HepG2 (cell line): ENCODE data around the gene EFCAB14. TPM values are rescaled to one million over a fixed set of nuclear protein-coding genes. Genes with fewer than 3 reads are reported as not detected.

ENCODE experiments used
- CENPX ChIP-seq: sonication (generic); formaldehyde crosslinking; IDR thresholded peaks from 2 replicates; pipeline ENCODE4 v1.9.0; 2021; ENCODE audit warnings: mild to moderate bottlenecking, missing genetic modification reagents, moderate library complexity
- MED1 ChIP-seq: sonication (generic); formaldehyde crosslinking; IDR thresholded peaks from 2 replicates; pipeline ENCODE4 v1.4.0; 2020; ENCODE audit warnings: missing genetic modification reagents
- MEIS2 ChIP-seq: sonication (generic); formaldehyde crosslinking; IDR thresholded peaks from 2 replicates; pipeline ENCODE4 v1.9.0; 2021; ENCODE audit warnings: mild to moderate bottlenecking, missing genetic modification reagents
- MXI1 ChIP-seq: IDR thresholded peaks from 3 replicates; pipeline ENCODE4 v1.6.1; 2012; ENCODE audit warnings: low read depth, low read length, inconsistent platforms, borderline replicate concordance
- SIN3A ChIP-seq: IDR thresholded peaks from 2 replicates; pipeline ENCODE4 v1.6.1; 2011; ENCODE audit warnings: low read depth, mild to moderate bottlenecking, control low read depth, low read length, borderline replicate concordance
- TSC22D2 ChIP-seq: sonication (generic); formaldehyde crosslinking; IDR thresholded peaks from 2 replicates; pipeline ENCODE4 v1.5.1; 2020; ENCODE audit warnings: missing genetic modification reagents, mild to moderate bottlenecking, borderline replicate concordance
- ZNF10 ChIP-seq: sonication (generic); formaldehyde crosslinking; IDR thresholded peaks from 2 replicates; pipeline ENCODE4 v1.4.0; 2020; ENCODE audit warnings: mild to moderate bottlenecking, low read depth, missing genetic modification reagents, borderline replicate concordance
- ZNF143 ChIP-seq: sonication (generic); formaldehyde crosslinking; IDR thresholded peaks from 2 replicates; pipeline ENCODE4 v1.4.0; 2020; ENCODE audit warnings: missing genetic modification reagents
- ZNF557 ChIP-seq: sonication (generic); formaldehyde crosslinking; IDR thresholded peaks from 2 replicates; pipeline ENCODE4 v1.4.0; 2020; ENCODE audit warnings: missing genetic modification reagents
- ZNF614 ChIP-seq: IDR thresholded peaks from 2 replicates; pipeline ENCODE4 v1.6.1; 2018; ENCODE audit warnings: missing biosample characterization, missing genetic modification reagents, inconsistent platforms, borderline replicate concordance
- ZNF615 ChIP-seq: sonication (generic); formaldehyde crosslinking; IDR thresholded peaks from 2 replicates; pipeline ENCODE4 v1.5.0; 2020; ENCODE audit warnings: mild to moderate bottlenecking, missing genetic modification reagents, borderline replicate concordance
- polyA plus RNA-seq, 8 experiments: library from polyadenylated mRNA; depleted of rRNA in 3 of 8; stranded (reverse) in 7 of 8; unstranded in 1 of 8; fragments of >200 nt; fragmentation: Illumina TruSeq in 4 of 8; extraction: Trizol in 4 of 8; gene quantifications; 2 replicates each; pipeline versions ENCODE4 v1.2.1 to v1.2.3, GENCODE V29; 2011 to 2016; ENCODE audit warnings: low read depth in 4 of 8, missing spikeins in 1 of 8, mixed read lengths in 1 of 8; ENCODE audit not compliant: insufficient read depth in 1 of 8
- total RNA-seq, 5 experiments: library from RNA; depleted of rRNA; stranded (reverse); fragments of >200 nt; fragmentation: Illumina TruSeq; extraction: Trizol; gene quantifications; 2 replicates each; pipeline ENCODE4 v1.2.3, GENCODE V29; 2016; ENCODE audit warnings: low read depth in 1 of 5
- TF ChIP-seq, protein P1 (sequence below): sonication (generic); formaldehyde crosslinking; IDR thresholded peaks from 2 replicates; pipeline ENCODE4 v1.4.0; 2020; ENCODE audit warnings: low read depth, missing genetic modification reagents
- TF ChIP-seq, protein P2 (sequence below): sonication (generic); formaldehyde crosslinking; IDR thresholded peaks from 2 replicates; pipeline ENCODE4 v1.9.0; 2021; ENCODE audit warnings: missing genetic modification reagents, mild to moderate bottlenecking, borderline replicate concordance
- TF ChIP-seq, protein P3 (sequence below): sonication (generic); formaldehyde crosslinking; IDR thresholded peaks from 2 replicates; pipeline ENCODE4 v1.4.0; 2020; ENCODE audit warnings: missing genetic modification reagents
- TF ChIP-seq, protein P4 (sequence below): sonication (generic); formaldehyde crosslinking; IDR thresholded peaks from 2 replicates; pipeline ENCODE4 v1.4.0; 2020; ENCODE audit warnings: missing genetic modification reagents
- TF ChIP-seq, protein P5 (sequence below): sonication (generic); formaldehyde crosslinking; IDR thresholded peaks from 2 replicates; pipeline ENCODE4 v1.5.0; 2020; ENCODE audit warnings: mild to moderate bottlenecking, missing genetic modification reagents

Gene EFCAB14
- total and polyA plus RNA-seq, 2 of the 13 experiments (the other 11 are each of a cell fraction or from before 2014, with no cell fraction given) = 13.4 to 17.9 TPM

DNA sequence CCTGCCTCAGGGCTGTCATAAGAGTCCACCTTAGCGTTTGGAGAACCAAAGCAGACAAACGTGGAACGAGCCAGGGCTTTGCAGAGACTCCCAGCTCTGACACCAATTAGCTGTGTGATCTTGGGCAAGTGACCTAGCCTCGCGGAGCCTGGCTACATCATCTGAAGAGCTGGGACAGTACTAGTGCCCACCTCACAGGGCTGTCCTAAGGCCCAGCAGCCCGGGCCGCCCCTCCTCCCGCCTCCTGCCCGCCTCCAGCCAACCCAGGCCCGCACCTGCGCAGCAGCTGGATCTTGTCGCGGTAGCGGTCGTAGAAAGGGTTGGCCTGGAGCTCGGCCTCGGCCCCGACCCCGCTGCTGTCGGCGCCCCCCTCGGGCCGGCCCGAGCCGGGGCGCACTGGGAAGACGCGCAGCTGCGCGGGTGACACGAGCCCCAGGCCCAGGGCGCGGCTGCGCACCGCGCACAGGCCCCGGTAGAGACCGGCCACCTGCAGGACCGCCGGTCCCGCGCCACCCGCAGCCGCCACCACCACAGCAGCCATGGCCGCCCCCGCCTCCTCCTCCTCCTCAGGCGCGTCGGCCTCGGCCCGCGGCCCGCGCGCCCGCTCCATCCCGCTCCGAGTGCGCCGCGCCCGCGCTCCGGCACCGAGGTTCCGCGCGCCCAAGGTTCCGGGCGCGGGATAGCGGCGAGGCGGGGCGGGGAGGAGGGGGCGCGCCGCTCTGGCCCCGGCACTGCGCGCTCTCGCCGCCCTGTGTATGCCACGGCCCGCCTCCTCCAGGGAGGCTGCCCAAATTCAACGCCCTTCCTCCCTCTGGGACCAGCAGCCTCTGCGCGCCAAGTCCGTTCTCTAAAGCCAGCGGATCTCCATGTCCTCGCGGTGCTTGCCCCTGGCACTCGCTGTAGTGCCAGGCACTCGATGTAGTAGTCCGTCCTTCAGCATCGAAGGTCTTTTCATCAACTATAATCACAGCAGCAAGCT is 50.8 kb downstream of the EFCAB14 start, which contains the start of gene ATPAF1 (continued):
- TF ChIP-seq, protein P1, sequence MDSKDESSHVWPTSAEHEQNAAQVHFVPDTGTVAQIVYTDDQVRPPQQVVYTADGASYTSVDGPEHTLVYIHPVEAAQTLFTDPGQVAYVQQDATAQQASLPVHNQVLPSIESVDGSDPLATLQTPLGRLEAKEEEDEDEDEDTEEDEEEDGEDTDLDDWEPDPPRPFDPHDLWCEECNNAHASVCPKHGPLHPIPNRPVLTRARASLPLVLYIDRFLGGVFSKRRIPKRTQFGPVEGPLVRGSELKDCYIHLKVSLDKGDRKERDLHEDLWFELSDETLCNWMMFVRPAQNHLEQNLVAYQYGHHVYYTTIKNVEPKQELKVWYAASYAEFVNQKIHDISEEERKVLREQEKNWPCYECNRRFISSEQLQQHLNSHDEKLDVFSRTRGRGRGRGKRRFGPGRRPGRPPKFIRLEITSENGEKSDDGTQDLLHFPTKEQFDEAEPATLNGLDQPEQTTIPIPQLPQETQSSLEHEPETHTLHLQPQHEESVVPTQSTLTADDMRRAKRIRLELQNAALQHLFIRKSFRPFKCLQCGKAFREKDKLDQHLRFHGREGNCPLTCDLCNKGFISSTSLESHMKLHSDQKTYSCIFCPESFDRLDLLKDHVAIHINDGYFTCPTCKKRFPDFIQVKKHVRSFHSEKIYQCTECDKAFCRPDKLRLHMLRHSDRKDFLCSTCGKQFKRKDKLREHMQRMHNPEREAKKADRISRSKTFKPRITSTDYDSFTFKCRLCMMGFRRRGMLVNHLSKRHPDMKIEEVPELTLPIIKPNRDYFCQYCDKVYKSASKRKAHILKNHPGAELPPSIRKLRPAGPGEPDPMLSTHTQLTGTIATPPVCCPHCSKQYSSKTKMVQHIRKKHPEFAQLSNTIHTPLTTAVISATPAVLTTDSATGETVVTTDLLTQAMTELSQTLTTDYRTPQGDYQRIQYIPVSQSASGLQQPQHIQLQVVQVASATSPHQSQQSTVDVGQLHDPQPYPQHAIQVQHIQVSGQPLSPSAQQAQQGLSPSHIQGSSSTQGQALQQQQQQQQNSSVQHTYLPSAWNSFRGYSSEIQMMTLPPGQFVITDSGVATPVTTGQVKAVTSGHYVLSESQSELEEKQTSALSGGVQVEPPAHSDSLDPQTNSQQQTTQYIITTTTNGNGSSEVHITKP (CRISPR knock-in tag) = no peak
- TF ChIP-seq MEIS2 (no peak), TSC22D2 (CRISPR knock-in tag) (0 out of 2 replicates have a peak, but pooled peaks have one; percentile 22), CENPX (no peak), ZNF10 (CRISPR knock-in tag) (no peak), MXI1 (peak; percentile 44; the same call in 1 of the 3 replicates), SIN3A (no peak), ZNF615 (CRISPR knock-in tag) (no peak), MED1 (CRISPR knock-in tag) (no peak), ZNF614 (CRISPR knock-in tag) (no peak), ZNF143 (no peak; the same call in 1 of the 2 replicates), ZNF557 (CRISPR knock-in tag) (no peak)
- TF ChIP-seq, protein P2, sequence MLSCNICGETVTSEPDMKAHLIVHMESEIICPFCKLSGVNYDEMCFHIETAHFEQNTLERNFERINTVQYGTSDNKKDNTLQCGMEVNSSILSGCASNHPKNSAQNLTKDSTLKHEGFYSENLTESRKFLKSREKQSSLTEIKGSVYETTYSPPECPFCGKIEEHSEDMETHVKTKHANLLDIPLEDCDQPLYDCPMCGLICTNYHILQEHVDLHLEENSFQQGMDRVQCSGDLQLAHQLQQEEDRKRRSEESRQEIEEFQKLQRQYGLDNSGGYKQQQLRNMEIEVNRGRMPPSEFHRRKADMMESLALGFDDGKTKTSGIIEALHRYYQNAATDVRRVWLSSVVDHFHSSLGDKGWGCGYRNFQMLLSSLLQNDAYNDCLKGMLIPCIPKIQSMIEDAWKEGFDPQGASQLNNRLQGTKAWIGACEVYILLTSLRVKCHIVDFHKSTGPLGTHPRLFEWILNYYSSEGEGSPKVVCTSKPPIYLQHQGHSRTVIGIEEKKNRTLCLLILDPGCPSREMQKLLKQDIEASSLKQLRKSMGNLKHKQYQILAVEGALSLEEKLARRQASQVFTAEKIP (CRISPR knock-in tag) = no peak
- TF ChIP-seq, protein P3, sequence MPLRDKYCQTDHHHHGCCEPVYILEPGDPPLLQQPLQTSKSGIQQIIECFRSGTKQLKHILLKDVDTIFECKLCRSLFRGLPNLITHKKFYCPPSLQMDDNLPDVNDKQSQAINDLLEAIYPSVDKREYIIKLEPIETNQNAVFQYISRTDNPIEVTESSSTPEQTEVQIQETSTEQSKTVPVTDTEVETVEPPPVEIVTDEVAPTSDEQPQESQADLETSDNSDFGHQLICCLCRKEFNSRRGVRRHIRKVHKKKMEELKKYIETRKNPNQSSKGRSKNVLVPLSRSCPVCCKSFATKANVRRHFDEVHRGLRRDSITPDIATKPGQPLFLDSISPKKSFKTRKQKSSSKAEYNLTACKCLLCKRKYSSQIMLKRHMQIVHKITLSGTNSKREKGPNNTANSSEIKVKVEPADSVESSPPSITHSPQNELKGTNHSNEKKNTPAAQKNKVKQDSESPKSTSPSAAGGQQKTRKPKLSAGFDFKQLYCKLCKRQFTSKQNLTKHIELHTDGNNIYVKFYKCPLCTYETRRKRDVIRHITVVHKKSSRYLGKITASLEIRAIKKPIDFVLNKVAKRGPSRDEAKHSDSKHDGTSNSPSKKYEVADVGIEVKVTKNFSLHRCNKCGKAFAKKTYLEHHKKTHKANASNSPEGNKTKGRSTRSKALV = no peak
- TF ChIP-seq, protein P4, sequence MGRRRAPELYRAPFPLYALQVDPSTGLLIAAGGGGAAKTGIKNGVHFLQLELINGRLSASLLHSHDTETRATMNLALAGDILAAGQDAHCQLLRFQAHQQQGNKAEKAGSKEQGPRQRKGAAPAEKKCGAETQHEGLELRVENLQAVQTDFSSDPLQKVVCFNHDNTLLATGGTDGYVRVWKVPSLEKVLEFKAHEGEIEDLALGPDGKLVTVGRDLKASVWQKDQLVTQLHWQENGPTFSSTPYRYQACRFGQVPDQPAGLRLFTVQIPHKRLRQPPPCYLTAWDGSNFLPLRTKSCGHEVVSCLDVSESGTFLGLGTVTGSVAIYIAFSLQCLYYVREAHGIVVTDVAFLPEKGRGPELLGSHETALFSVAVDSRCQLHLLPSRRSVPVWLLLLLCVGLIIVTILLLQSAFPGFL (CRISPR knock-in tag) = no peak
- TF ChIP-seq, protein P5, sequence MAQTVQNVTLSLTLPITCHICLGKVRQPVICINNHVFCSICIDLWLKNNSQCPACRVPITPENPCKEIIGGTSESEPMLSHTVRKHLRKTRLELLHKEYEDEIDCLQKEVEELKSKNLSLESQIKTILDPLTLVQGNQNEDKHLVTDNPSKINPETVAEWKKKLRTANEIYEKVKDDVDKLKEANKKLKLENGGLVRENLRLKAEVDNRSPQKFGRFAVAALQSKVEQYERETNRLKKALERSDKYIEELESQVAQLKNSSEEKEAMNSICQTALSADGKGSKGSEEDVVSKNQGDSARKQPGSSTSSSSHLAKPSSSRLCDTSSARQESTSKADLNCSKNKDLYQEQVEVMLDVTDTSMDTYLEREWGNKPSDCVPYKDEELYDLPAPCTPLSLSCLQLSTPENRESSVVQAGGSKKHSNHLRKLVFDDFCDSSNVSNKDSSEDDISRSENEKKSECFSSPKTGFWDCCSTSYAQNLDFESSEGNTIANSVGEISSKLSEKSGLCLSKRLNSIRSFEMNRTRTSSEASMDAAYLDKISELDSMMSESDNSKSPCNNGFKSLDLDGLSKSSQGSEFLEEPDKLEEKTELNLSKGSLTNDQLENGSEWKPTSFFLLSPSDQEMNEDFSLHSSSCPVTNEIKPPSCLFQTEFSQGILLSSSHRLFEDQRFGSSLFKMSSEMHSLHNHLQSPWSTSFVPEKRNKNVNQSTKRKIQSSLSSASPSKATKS = no peak
